ENCODE data around the gene GPR155. TPM values are rescaled to one million over a fixed set of nuclear protein-coding genes. Genes with fewer than 3 reads are reported as not detected.
"Not testable (repeated sequence)": the region's sequence is repeated elsewhere in the genome, so short reads cannot be mapped to it uniquely, and the experiment has no call there.

Gene GPR155
- polyA plus RNA-seq, 4 donors = 0.22 to 1.9 (median 1.2) TPM

DNA sequence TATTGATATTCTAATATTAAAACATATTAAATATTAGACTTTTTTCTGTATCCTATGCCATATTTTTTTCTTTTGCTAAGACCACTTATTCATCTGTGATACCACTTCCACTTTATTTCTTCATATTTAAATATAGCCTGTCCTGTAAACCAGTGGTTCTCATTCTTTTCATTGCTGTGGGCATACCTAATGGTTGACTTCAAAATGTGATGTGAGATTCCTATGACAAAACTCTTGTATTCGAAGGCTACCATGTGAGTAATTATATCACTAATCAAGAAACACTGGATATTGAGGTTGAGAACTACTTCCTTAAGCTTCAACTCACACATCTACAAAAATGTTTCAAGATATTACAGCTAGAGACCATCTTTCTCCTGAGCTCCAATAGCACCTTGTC is 87.7 kb downstream of the GPR155 start:
- 88 to 93% (median 93%) methylated on average over 1 of the region's 1 CpG for WGBS, 3 donors
- no peak for FAIRE-seq
- H3K4me1 ChIP-seq (ENCODE audit: control insufficient read depth in 3 of 3, insufficient read depth in 2 of 3, low read depth in 1 of 3, low read length in 2 of 3) = peaks cover 0 to 6% (median 4%) of the 10 kb centered on the region in 3 donors
- no peaks in the 10 kb centered on the region for H3K27me3 ChIP-seq (ENCODE audit: control insufficient read depth in 3 of 3, insufficient read depth in 3 of 3, low read length in 3 of 3)
- peaks cover 2 to 6% (median 4%) of the 10 kb centered on the region in 3 donors for H3K36me3 ChIP-seq (ENCODE audit: control insufficient read depth in 3 of 3, insufficient read depth in 2 of 3, low read depth in 1 of 3, low read length in 3 of 3)
- no peak for DNase-seq
- no peak overlapping the region for H3K27ac ChIP-seq (ENCODE audit: low read depth in 1 of 3, low read length in 2 of 3)
- H3K9me3 ChIP-seq (ENCODE audit: control insufficient read depth in 2 of 2, insufficient read depth in 1 of 2, low read depth in 1 of 2, low read length in 1 of 2) = no peaks in the 10 kb centered on the region
- no peak overlapping the region for H3K4me3 ChIP-seq (ENCODE audit: low read depth in 1 of 3, low read length in 3 of 3)

GRCh38 chr2:174397773-174398172 is 89.1 kb downstream of the GPR155 start:
- H3K9me3 ChIP-seq (ENCODE audit: control insufficient read depth in 2 of 2, insufficient read depth in 1 of 2, low read depth in 1 of 2, low read length in 1 of 2) = no peaks in the 10 kb centered on the region
- H3K4me3 ChIP-seq (ENCODE audit: low read depth in 1 of 3, low read length in 3 of 3) = no peak overlapping the region
- WGBS, 3 donors = 90 to 93% (median 91%) methylated on average over 3 of the region's 3 CpGs
- H3K27ac ChIP-seq (ENCODE audit: low read depth in 1 of 3, low read length in 2 of 3) = no peak overlapping the region
- DNase-seq = no peak
- H3K27me3 ChIP-seq (ENCODE audit: control insufficient read depth in 3 of 3, insufficient read depth in 3 of 3, low read length in 3 of 3) = no peaks in the 10 kb centered on the region
- FAIRE-seq = no peak
- peaks cover 2 to 6% (median 4%) of the 10 kb centered on the region in 3 donors for H3K36me3 ChIP-seq (ENCODE audit: control insufficient read depth in 3 of 3, insufficient read depth in 2 of 3, low read depth in 1 of 3, low read length in 3 of 3)
- H3K4me1 ChIP-seq (ENCODE audit: control insufficient read depth in 3 of 3, insufficient read depth in 2 of 3, low read depth in 1 of 3, low read length in 2 of 3) = peaks cover 0 to 7% (median 6%) of the 10 kb centered on the region in 3 donors

GRCh38 chr2:174395969-174396630 is 90.7 kb downstream of the GPR155 start:
- H3K9me3 ChIP-seq (ENCODE audit: control insufficient read depth in 2 of 2, insufficient read depth in 1 of 2, low read depth in 1 of 2, low read length in 1 of 2) = no peaks in the 10 kb centered on the region
- DNase-seq = peak; percentile 55 to 79
- peaks cover 2 to 6% (median 3%) of the 10 kb centered on the region in 3 donors for H3K36me3 ChIP-seq (ENCODE audit: control insufficient read depth in 3 of 3, insufficient read depth in 2 of 3, low read depth in 1 of 3, low read length in 3 of 3)
- peak overlapping the region; percentile 91 to 97 (median 92) for H3K27ac ChIP-seq (ENCODE audit: low read depth in 1 of 3, low read length in 2 of 3)
- peaks cover 0 to 9% (median 7%) of the 10 kb centered on the region in 3 donors for H3K4me1 ChIP-seq (ENCODE audit: control insufficient read depth in 3 of 3, insufficient read depth in 2 of 3, low read depth in 1 of 3, low read length in 2 of 3)
- no peak for FAIRE-seq
- peak overlapping the region; percentile 55 to 65 (median 59) for H3K4me3 ChIP-seq (ENCODE audit: low read depth in 1 of 3, low read length in 3 of 3)
- no peaks in the 10 kb centered on the region for H3K27me3 ChIP-seq (ENCODE audit: control insufficient read depth in 3 of 3, insufficient read depth in 3 of 3, low read length in 3 of 3)
- WGBS, 3 donors = 4 to 13% (median 9%) methylated on average over 27 of the region's 27 CpGs

DNA sequence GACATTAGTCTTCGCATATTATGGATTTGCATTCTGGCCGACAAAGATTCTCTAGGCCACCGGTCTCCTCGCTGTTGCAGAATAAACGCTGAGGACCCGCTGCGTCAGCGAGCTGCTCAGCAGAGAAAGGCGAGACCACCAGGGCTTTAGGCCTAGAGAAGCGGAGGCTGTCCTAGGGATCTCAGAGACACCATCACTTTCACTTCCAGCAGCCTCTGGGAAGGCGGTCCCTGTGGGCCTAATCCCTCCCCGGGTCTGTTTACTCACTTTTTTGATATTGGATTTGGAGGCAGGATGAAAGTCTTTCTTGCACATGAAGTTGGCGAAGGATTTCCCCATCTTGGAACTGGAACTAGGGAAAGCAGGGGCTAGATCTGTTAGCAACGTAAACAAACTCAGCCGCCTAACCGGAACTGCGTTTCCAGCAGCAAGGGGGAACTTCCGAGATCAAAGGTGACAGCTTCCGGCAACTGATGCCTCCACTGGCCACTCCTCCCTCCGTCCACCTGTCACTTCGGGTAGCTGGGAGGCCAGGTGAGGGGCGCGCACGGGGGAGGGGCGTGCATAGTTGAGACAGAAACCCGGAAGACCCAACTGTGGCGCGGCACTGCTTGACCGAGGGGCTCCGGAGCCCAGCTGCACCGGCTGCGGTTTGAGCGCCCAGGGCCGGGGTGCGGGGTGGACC is 91.4 kb downstream of the GPR155 start, which contains the start of gene SCRN3:
TSS of gene SCRN3 (plus strand) at position 447 of the 685 bp plus-strand sequence. CDS start 2,554 bp downstream, outside the sequence.
- Histone ChIP-seq H3K9me3 (ENCODE audit: control insufficient read depth in 2 of 2, insufficient read depth in 1 of 2, low read depth in 1 of 2, low read length in 1 of 2) (no peaks in the 10 kb centered on the region), H3K27ac (ENCODE audit: low read depth in 1 of 3, low read length in 2 of 3) (peak within 1 kb of the TSS; percentile 91 to 97 (median 92)), H3K4me1 (ENCODE audit: control insufficient read depth in 3 of 3, insufficient read depth in 2 of 3, low read depth in 1 of 3, low read length in 2 of 3) (peaks cover 0 to 14% (median 7%) of the 10 kb centered on the region in 3 donors), H3K27me3 (ENCODE audit: control insufficient read depth in 3 of 3, insufficient read depth in 3 of 3, low read length in 3 of 3) (no peaks in the 10 kb centered on the region), H3K4me3 (ENCODE audit: low read depth in 1 of 3, low read length in 3 of 3) (peak within 1 kb of the TSS; percentile 55 to 65 (median 59)), H3K36me3 (ENCODE audit: control insufficient read depth in 3 of 3, insufficient read depth in 2 of 3, low read depth in 1 of 3, low read length in 3 of 3) (peaks cover 2 to 6% (median 3%) of the 10 kb centered on the region in 3 donors)
- FAIRE-seq (no peak), DNase-seq (peak; percentile 88 to 96)
- WGBS, 3 donors = 0 to 2% (median 1%) methylated on average over 33 to 35 of the region's 35 CpGs

DNA sequence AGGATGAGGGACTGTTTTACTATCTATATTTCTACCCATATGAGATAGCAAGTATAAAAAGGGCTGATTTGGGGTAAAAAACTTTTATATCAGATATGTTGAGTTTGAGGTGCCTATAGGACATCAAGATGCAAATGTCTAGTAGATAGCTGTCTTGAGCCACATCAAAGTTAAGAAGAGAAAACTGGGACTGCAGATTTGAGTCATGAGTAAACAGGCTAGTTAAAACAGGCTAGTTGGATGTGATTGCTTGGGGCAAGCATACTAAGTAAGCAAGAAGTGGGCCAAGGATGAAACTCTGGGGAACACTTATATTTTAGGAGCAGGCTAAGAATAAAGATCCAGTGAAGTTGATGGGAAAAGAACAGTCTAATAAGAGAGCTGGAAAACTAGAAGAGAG is 94.1 kb downstream of the GPR155 start:
- H3K4me3 ChIP-seq (ENCODE audit: low read depth in 1 of 3, low read length in 3 of 3) = no peak overlapping the region
- peaks cover 0 to 19% (median 7%) of the 10 kb centered on the region in 3 donors for H3K4me1 ChIP-seq (ENCODE audit: control insufficient read depth in 3 of 3, insufficient read depth in 2 of 3, low read depth in 1 of 3, low read length in 2 of 3)
- DNase-seq = no peak
- FAIRE-seq = no peak
- H3K27me3 ChIP-seq (ENCODE audit: control insufficient read depth in 3 of 3, insufficient read depth in 3 of 3, low read length in 3 of 3) = no peaks in the 10 kb centered on the region
- H3K27ac ChIP-seq (ENCODE audit: low read depth in 1 of 3, low read length in 2 of 3) = no peak overlapping the region
- H3K9me3 ChIP-seq (ENCODE audit: control insufficient read depth in 2 of 2, insufficient read depth in 1 of 2, low read depth in 1 of 2, low read length in 1 of 2) = no peaks in the 10 kb centered on the region
- peaks cover 0 to 17% (median 2%) of the 10 kb centered on the region in 3 donors for H3K36me3 ChIP-seq (ENCODE audit: control insufficient read depth in 3 of 3, insufficient read depth in 2 of 3, low read depth in 1 of 3, low read length in 3 of 3)

GRCh38 chr2:174390303-174390702 is 96.5 kb downstream of the GPR155 start:
- not testable (repeated sequence) for FAIRE-seq; H3K27me3 ChIP-seq (ENCODE audit: control insufficient read depth in 3 of 3, insufficient read depth in 3 of 3, low read length in 3 of 3); H3K4me3 ChIP-seq (ENCODE audit: low read depth in 1 of 3, low read length in 3 of 3); H3K9me3 ChIP-seq (ENCODE audit: control insufficient read depth in 2 of 2, insufficient read depth in 1 of 2, low read depth in 1 of 2, low read length in 1 of 2)
- DNase-seq = peak; percentile 38 to 57
- 95 to 100% (median 100%) methylated on average over 3 of the region's 3 CpGs for WGBS, 3 donors
- Histone ChIP-seq H3K36me3 (ENCODE audit: control insufficient read depth in 3 of 3, insufficient read depth in 2 of 3, low read depth in 1 of 3, low read length in 3 of 3) (peaks cover 6 to 24% (median 7%) of the 10 kb centered on the region in 3 donors), H3K4me1 (ENCODE audit: control insufficient read depth in 3 of 3, insufficient read depth in 2 of 3, low read depth in 1 of 3, low read length in 2 of 3) (peaks cover 0 to 17% (median 7%) of the 10 kb centered on the region in 3 donors), H3K27ac (ENCODE audit: low read depth in 1 of 3, low read length in 2 of 3) (peak overlapping the region in 1 of 3 donors; percentile 33)

GRCh38 chr2:174389542-174389941 is 97.3 kb downstream of the GPR155 start:
- WGBS, 3 donors = 90 to 95% (median 91%) methylated on average over 6 of the region's 6 CpGs
- DNase-seq (no peak), FAIRE-seq (no peak)
- Histone ChIP-seq H3K27me3 (ENCODE audit: control insufficient read depth in 3 of 3, insufficient read depth in 3 of 3, low read length in 3 of 3) (no peaks in the 10 kb centered on the region), H3K4me3 (ENCODE audit: low read depth in 1 of 3, low read length in 3 of 3) (no peak overlapping the region), H3K4me1 (ENCODE audit: control insufficient read depth in 3 of 3, insufficient read depth in 2 of 3, low read depth in 1 of 3, low read length in 2 of 3) (peaks cover 0 to 17% (median 5%) of the 10 kb centered on the region in 3 donors), H3K27ac (ENCODE audit: low read depth in 1 of 3, low read length in 2 of 3) (no peak overlapping the region), H3K9me3 (ENCODE audit: control insufficient read depth in 2 of 2, insufficient read depth in 1 of 2, low read depth in 1 of 2, low read length in 1 of 2) (no peaks in the 10 kb centered on the region), H3K36me3 (ENCODE audit: control insufficient read depth in 3 of 3, insufficient read depth in 2 of 3, low read depth in 1 of 3, low read length in 3 of 3) (peaks cover 6 to 28% (median 7%) of the 10 kb centered on the region in 3 donors)

- not testable (repeated sequence) for H3K9me3 ChIP-seq (ENCODE audit: control insufficient read depth in 2 of 2, insufficient read depth in 1 of 2, low read depth in 1 of 2, low read length in 1 of 2); H3K27ac ChIP-seq (ENCODE audit: low read depth in 1 of 3, low read length in 2 of 3); FAIRE-seq; DNase-seq; H3K4me3 ChIP-seq (ENCODE audit: low read depth in 1 of 3, low read length in 3 of 3); H3K27me3 ChIP-seq (ENCODE audit: control insufficient read depth in 3 of 3, insufficient read depth in 3 of 3, low read length in 3 of 3)
- 91 to 92% (median 92%) methylated on average over 3 of the region's 3 CpGs for WGBS, 3 donors
- peaks cover 0 to 13% (median 0%) of the 10 kb centered on the region in 3 donors for H3K4me1 ChIP-seq (ENCODE audit: control insufficient read depth in 3 of 3, insufficient read depth in 2 of 3, low read depth in 1 of 3, low read length in 2 of 3)
- H3K36me3 ChIP-seq (ENCODE audit: control insufficient read depth in 3 of 3, insufficient read depth in 2 of 3, low read depth in 1 of 3, low read length in 3 of 3) = peaks cover 6 to 28% (median 7%) of the 10 kb centered on the region in 3 donors
Observed at GRCh38 chr2:174388706-174389105, 98.1 kb downstream of the GPR155 start.
